ENCODE data around the gene SLC4A2.

The SLC4A2 gene

DNA sequence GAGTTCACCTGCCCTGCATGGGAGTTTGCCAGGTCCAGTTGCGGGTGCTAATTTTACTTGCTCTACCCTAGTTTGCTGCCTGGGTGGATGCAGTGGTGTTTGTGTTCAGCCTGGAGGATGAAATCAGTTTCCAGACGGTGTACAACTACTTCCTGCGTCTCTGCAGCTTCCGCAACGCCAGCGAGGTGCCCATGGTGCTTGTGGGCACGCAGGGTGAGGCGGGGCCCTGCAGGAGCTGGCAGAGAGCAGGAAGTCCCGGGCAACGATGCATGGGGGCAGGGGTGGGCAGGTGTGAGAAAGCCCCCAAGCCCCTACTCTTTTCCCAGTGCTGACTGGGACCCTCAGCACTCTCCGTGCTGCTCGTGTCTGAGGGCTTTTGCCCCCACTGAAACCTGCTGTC, 58.2 kb downstream of the SLC4A2 start:
- DNase-seq: no peak

- no peak for DNase-seq
Measured at GRCh38 chr7:151118108-151119054, 59.0 kb downstream of the SLC4A2 start.

DNA sequence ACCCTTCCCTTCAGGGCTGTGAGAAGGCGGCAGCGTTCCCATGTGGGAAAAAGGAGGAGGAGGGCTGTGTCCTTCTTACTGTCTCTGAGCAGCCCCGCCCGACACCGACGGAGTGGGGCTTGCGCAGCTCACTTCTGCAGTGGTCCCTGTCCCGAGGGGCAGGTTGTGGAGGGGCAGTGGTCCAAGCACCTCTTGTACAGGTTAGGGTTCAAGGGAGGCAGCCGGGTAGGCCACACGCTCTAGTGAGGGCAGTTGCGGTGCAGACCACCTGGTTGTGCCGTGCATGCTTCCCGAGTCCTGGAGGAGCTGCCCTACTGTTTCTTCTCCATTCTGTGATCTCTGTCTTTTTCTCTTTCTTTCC, 59.6 kb downstream of the SLC4A2 start:
- no peak for DNase-seq

GRCh38 chr7:151119902-151120301, 60.5 kb downstream of the SLC4A2 start:
- no peak for DNase-seq

- DNase-seq: no peak
Measured at GRCh38 chr7:151120896-151121295, 61.5 kb downstream of the SLC4A2 start.

GRCh38 chr7:151121380-151122170, 62.2 kb downstream of the SLC4A2 start:
- no peak for DNase-seq

- DNase-seq: no peak
Measured at GRCh38 chr7:151122276-151122675, 62.9 kb downstream of the SLC4A2 start.

DNA sequence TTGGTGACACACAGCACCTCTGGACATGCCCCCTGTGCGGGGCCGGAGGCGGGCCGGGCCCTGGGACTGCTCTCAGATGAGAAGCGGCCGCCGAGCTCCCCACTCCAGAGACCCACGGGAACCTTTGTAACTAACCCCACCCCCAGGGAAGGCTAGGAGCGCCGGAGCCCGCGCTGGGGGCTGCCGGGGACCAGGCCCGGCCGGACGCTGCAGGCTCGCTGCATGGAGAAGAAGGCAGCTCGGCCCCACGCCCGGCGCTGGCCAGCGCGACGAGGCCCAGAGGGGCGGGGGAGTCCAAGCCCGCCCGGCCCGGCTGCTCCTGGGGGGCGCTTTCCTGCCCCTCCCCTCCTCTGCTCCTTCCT, 63.4 kb downstream of the SLC4A2 start:
- no peak for DNase-seq

GRCh38 chr7:151123158-151123821, 63.9 kb downstream of the SLC4A2 start:
- no peak for DNase-seq

DNA sequence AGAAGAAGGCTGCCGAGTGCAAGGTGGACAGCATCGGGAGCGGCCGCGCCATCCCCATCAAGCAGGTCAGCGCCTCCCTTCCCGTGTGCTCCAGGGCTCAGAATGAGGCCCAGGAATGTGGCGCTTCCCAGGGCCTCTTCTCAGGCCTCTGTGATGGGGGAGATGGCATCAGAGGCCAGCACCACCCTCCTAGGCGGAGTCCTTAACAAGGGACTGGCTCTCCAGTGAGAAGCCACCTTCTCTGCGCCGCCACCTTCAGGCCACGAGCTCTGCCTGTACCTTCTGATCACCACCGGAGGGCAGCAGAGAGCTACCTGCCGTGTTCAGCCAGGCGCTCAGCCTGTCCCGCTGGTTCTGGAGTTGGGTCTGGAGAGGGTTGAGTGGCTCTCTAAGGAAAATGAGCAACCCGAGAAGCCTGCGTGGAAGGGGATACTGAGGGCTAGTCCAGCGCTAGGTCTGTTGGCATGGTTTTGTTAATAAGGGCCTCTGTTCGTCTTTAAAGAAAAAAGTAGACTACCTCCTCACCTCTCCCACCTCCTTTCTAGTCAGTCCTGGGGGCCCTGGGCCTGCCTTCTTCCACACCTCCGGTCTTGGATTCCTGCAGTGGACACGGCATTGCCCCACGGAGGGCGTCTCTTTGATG, 64.6 kb downstream of the SLC4A2 start:
- DNase-seq: peak; percentile 66

GRCh38 chr7:151124481-151124880, 65.1 kb downstream of the SLC4A2 start:
- no peak for DNase-seq

DNA sequence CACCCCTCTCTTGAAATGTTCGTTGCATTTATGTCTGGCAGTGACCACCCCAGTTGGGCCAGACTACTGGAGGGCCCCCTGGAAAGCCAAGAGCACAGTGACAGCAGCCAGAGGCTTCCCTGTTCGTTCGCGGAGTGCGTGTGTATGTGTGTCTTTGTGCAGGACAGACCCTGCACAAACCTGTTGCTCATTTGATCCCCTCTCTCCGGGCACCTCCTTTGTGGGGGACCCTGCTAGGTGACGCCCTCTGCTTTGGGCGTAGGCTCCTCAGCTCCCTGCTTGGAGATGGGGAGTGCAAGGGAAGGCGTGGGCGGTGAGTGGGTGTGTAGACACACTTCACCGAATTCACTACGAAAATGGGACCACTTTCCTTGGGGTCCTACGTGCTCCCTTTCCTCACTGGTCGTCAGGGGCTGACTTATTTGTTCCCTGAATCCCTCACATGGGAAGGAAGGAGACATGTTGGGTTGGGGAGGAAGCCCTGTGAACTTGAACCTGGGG, 65.6 kb downstream of the SLC4A2 start:
- no peak for DNase-seq

GRCh38 chr7:151125470-151125845, 66.1 kb downstream of the SLC4A2 start:
- DNase-seq: peak; percentile 54

- peak; percentile 35 for DNase-seq
Measured at GRCh38 chr7:151125846-151126481, 66.6 kb downstream of the SLC4A2 start.

Measured in COR-L47 (cell line).